ENCODE data around the gene PLCL2.

The PLCL2 gene

DNA sequence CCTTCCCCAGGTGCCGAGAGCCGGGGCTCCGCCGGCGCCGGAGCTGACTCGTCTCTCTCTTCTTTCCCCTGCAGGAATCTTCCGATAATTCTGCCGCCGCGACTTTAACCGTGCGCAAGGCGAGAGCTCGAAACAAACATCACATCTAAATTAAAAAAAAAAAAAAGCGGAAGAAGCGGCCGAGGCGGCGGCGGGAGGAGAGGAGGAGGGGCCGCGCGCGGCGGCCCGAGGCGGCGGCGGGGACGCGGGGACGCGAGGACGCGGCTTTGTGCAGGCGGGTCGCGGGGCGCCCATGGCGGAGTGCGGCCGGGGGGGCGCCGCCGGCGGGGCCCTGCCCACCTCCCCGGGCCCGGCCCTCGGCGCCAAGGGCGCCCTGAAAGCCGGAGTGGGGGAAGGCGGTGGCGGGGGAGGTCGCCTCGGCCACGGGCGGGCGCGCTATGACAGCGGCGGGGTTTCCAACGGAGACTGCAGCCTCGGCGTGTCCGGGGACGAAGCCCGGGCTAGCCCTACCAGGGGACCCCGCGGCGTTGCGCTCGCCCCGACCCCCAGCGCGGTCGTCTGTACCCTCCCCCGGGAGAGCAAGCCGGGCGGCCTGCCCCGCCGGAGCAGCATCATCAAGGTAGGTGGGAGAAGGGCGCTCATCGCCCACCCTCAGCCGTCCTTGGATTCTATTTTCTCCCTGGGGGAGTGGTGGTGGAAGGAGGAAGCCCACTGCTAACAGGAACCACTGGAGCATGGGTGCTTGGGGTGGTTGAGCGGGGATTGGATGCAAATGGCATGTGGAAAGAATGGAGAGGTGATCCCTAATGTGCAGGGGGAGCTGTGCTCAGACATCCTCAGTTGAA, at the start of gene PLCL2:
TSS of gene PLCL2 (plus strand) at position 208 of the 845 bp plus-strand sequence. CDS start at position 293, 85 bp downstream.
- peak in 1 of 3 donors; percentile 47 for DNase-seq (ENCODE audit: low read depth in 2 of 3, low spot score in 1 of 3)

DNA sequence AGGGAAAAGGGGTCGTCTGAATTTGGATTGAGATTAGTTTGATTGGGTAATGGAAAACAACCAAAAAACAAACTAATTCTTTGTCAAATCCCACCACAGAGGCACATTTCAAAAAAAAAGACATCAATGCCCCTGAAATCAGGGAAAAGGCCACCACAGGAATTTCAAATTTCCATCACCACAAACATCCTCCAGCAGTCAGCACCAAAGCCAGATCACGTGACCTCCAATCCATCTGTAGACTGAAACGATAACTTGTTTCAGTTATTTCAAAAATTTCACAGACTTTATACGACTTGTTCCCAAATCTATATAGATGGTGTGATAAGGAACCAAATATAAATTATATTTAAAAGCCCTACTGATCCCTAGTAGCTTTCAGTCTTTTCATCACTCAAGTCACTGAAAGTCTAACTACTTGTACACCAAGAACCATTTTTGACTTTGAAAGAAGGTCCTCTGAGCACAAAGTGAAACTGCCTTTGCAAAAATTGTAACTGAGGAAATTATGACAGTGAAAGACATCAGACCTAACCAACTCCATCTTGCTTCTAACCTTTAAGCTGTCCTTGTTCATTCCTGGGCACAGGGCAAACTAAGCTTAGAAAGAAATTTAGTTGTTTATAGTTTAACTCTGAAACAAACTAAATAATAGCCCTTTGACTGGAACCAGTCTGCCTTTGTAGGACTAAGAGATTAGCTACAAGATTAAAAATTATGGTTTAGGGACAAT, 48.1 kb upstream of the PLCL2 start:
- DNase-seq (ENCODE audit: low read depth in 2 of 3, low spot score in 1 of 3): no peak

DNA sequence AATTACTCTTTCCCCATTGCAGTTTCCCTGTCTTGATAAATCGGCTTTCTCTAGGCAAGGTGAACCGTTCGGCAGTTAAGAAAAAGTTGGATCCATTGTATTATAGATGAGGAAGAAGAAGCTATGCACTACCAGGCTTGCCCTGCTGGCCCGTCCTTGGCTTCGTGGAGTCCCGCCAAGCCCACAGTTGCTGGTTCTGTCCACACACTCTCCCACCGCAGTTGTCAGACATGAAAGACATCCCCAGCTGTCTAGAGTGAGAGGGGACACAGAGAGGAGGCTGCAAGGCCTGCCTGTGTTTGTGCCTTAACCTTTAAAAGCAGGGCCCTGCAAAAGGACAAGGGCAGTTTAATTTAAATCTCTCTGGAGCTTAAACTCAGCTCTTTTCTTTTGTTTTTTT, 47.2 kb upstream of the PLCL2 start:
- DNase-seq (ENCODE audit: low read depth in 2 of 3, low spot score in 1 of 3): no peak

DNA sequence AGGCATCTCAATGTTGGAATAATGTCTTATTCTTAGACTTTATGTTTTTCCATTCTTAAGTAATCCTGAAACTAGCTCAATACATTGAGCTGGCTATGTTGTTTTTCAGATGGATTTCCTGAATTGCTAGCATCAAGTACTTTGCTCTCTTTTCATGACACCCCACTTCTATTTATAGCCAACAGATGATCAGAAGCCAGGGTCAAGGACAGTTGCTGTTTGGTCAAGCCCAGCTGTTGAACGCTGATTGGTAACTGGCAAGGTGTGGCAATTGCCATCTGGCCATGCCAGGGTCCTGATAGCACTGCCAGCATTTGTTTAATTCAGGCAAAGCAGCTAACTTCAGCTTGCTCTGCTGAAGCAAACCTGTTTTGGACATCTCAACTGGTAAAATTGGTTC, 46.2 kb upstream of the PLCL2 start:
- DNase-seq (ENCODE audit: low read depth in 2 of 3, low spot score in 1 of 3): no peak

DNA sequence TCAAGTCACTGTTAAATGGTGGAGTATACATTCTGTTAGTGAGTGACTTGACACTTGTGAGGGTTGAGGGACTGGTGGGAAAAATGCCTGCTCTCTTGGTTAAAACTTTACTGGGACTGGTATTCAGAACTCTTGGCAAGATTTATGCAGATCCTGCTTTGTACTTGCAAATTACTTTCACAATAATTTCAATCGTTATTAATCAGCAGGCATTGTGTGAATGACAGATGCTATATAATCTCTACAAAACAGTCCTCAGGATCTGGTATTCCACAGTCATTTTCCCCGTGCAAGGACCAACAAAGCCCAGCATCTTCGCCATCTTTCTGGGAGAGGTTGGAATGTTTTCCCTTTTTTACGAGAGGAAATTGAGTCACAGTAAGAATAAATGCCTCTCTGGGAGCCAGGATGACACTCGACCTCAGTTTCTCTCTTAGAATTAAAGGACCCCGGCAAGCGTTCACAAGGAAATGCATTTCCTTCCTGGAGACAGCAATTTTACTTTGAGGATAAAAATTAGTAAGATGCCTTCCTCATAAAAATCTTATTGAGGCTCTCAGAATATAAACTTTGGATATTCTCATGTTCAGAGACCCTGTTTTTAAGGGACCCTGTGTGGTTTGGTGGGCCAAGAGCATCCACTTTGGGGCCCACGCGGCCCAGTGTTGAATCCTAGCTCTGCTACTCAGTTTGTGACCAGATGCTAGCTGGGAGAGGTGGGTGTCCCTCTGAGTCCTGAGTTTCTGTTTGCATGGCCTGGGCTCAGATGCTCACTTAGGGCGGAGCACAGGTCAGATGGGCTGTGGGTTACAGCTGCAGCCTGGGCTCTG, 45.3 kb upstream of the PLCL2 start:
- no peak for DNase-seq (ENCODE audit: low read depth in 2 of 3, low spot score in 1 of 3)

DNA sequence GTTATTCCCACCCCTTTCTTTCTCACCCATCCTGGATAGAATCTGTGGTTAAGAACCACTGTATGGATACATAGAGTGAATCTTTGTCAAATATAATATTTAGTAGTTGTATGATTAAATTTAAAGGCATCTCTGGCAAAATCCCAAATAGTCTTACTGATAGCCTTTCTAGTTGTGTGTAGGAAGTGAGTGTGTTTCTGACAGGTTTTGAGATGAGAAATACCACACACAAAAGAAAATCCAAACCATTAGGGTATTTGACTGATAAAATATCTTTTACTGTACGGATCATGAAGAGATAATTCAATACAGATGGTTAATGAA, 44.7 kb upstream of the PLCL2 start:
- DNase-seq (ENCODE audit: low read depth in 2 of 3, low spot score in 1 of 3): no peak

DNA sequence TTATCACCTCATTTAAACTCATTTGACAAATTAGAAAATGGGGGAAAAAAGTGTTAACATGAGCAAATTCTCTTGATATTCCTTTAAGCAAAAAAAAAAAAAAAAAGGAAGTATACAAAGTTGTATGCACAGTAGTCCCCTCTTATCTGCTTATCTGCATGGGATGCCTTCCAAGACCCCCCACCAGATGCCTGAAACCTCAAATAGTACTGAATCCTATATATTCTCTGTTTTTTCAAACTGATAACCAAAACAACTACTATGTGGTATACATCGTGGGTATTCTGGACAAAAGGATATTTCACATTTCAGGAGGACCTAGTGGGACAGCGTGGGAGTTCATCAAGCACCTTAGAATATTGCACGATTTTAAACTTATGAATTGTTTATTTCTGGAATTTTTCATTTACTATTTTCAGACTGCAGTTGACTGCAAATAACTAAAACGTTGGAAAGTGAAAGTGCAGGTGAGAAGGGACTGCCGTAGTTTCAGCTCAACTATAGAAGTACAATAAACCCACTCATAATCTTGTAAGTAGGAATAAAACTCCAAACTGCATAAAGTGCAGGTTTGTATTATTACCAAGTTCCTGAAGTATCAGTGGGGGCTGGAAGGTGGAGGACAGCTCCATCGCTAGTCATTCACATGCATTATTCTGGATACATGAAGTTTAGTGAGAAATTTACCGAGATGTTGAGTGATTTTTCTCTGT, 43.6 kb upstream of the PLCL2 start:
- no peak for DNase-seq (ENCODE audit: low read depth in 2 of 3, low spot score in 1 of 3)

DNA sequence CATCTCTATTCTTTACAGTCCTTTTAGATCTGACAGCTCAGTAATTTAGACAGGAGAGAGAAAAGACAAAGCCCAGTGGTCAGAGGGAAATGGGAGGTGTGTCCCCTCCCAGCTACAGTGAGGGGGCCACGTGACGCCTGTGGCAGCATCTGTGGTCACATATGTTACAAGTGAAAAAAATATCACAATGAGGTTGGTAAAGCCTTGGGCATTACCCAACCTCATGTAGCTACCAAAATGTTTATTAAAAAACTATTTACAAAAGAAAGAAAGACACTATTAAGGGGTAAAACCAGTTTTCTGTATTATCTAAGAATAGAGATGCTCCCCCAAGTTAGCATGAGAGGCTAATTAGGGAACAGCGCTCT, 42.9 kb upstream of the PLCL2 start:
- no peak for DNase-seq (ENCODE audit: low read depth in 2 of 3, low spot score in 1 of 3)

DNA sequence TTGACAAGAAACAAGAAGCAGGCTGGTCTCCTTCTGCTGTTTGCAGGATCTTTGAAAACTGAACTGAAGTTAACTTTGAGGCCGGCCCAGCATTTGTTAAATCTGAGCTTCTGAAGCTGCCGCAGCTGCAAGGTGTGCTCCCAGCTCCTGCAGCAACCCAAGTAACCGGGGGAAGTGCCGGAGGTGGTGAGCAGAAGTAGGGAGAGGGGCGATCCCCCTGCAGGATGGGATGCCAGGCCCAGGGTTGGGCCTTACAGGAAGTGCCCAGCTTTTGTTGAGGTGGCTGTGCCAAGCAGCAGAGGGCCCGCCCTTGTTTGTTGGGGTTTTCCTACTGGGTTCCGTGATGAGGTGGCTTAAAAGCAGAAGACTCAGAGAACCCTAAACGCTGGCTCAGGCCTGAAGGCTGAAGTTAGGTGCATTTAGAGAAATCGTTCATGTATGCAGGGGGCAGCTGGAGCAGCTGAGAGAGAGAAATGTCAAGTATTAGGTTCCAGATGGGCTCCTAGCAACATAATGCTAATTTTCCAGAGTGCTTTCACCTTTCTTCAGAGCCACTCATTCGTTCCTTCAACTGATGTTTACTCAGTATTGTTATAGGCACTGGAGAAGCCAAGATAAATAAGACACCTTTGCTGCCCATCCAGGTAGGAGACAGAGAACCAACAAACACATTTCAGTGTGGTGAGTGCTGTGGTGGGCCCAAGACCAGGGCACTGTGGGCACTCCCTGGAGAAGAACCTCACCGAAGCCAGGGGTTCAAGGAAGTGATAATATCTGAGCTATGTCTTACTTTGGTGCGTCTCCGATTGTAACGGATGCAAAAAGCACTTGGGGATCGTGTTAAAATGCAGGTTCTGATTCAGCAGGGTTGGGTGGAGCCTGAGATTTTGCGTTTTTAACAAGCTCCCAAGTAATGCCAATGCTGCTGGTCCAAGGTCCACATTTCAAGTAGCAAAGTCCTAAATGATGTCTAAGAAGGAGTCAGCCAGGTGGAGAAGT, 42.2 kb upstream of the PLCL2 start:
- DNase-seq (ENCODE audit: low read depth in 2 of 3, low spot score in 1 of 3): peak; percentile 44 to 60 (median 47)

DNA sequence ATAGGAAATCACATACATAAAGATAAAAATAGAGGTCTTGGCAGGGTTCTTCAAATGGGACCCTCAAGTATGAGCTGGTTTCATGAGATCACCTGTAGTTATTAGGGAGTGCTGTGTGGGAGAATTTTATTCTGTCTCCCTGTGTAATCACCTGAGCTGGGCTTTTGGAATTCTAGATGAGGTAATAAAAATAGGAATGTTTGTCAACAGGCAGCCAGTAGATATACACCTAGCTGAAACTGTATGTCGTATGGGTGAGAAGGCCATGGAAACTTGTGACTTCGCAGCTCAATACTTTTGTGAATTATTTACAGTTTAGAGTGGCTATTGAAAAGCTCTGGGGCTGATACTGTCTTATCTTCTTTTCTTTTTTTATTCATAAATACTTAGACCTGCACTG, 40.5 kb upstream of the PLCL2 start:
- DNase-seq (ENCODE audit: low read depth in 2 of 3, low spot score in 1 of 3): no peak

DNA sequence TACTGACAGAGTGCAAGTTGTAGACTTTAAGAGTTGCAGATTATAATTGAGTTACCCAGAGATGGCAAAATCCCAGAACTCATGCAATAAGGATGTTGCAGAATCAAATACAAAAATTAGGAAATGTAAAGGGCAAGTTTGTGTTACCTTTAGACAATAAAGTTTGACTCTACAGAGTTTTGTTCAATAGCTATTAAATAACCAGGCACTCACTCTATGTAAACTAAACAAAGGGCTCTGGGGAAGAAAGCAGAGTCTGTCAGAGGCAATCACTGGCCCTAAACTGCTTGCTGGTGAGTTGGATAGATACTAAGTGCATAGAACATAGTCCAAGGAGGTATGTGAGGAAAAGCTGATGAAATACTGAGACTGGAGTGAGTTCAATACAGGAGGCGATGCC, 40.0 kb upstream of the PLCL2 start:
- no peak for DNase-seq (ENCODE audit: low read depth in 2 of 3, low spot score in 1 of 3)

DNA sequence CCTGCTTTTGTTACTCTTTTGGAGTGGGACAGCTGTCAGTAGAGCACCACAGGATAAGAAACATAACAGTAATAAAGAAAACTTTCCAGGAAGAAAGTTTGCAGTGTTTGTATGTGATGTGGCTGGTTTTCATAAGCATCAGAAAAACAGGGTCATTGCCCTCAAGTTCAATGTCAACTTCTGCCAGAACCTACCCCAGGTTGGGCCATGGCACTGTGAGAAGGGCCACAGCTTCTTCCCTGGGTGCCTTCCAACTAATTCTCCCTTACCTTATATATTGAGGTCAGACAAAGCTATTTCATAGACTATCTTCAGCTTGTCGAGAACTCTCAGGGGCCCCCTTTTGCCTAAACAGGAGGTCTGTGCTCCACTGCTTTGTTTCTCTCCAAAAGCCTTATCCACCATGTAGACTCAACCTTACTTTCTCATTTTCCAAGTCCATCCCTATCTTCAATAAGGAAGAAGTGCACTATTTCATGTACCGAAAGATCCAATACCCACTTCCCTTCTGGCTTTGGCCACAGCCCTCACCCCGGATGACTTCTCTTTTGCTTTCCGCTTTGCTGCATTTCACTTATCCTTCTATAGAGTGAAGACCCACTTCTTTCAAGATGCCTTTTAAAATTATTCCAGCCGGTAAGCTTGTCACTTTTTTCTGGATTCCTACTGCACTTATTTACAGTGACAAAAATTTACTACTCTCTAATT, 38.2 kb upstream of the PLCL2 start:
- no peak for DNase-seq (ENCODE audit: low read depth in 2 of 3, low spot score in 1 of 3)

DNA sequence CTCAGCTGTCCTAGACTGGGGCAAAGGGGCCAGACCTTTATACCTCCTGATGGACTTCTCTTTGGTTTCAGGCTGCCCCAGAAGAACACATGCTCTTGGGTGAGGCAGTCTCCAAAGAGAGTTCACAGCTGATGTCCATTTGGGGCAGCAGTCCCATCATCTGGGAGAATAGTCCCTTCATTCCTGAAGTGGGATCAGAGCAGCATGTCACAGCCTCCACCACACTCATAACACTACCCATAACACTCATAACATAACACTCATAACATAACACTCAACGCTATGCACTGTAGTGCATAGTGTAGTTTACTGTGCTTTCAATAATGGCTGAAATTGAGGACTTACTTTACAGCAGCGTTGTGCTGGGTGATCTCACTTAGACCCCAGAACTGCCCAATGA, 36.7 kb upstream of the PLCL2 start:
- DNase-seq (ENCODE audit: low read depth in 2 of 3, low spot score in 1 of 3): no peak

DNA sequence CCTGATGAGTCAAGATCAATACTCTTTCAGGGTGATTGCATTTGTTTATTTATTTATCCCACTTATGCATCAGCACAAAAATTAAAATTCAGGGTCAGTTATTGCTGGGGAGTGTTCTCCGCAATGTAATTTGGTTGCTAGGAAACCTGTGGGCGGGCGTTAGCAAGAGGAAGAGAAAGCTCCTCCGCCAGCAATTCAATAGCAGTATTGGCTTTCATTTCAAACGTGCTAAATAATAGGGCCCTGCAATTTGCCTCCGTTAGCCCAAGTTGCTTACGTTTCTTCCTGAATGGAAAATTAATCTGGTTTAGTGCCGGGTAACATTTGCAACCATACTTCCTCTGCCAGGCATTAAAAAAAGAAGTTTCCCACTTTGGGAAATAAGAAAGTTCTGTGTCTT, 35.5 kb upstream of the PLCL2 start:
- peak; percentile 22 to 60 (median 60) for DNase-seq (ENCODE audit: low read depth in 2 of 3, low spot score in 1 of 3)

DNA sequence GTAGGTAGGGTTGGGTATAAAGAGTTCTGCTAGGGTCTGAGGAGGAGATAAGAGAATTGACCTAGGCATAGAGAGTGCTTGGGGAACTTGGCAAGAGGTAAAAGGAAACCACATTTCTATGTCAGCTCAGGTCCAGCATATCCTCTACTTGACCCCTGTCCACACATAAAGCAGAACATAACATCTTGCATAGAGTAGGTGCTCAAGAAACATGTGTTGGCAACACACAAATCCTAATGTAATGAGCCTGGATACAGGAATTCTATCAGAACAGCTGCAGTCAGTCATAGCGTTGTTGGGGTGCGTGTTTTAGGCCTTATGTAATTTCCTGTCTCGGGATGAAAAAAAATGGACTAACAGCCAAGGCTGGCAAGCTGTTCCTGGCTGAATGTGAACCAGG, 35.0 kb upstream of the PLCL2 start:
- DNase-seq (ENCODE audit: low read depth in 2 of 3, low spot score in 1 of 3): no peak

DNA sequence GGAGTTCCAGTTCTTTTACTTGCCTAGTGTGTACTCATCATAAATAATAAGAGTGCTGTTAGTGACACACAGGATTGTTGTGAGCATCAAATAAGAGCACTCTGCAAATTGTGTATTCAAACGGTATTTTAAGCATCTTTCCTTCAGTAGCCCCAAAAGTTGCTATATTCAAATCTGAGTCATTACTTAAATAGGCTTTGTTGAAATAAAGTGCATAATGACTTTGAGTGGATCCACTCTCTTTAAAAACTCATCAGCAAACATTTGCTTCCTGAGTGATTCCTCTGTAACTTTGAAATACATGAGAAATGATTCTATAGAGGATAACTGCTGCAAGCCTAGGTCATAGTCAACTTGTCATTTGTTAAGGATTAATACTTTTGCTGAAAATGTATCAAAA, 29.3 kb upstream of the PLCL2 start:
- no peak for DNase-seq (ENCODE audit: low read depth in 2 of 3, low spot score in 1 of 3)

DNA sequence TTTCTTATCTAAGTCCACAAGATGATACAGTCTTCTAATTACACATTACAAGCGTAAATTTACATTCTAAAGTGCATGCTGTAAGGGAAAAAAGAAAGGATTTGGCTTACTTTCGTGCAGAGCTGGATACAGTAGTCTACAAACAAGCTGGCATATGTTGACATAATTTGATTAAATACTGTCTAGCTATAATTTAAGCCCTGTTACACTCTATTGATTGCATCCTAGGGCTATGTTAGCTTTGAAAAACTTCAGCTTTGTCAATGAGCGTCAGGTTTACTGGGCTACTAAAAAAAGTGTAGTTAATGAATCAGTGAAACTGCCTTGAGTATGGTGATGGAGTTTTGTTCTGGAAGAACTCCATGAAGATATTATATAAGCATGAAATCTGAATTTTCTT, 24.5 kb upstream of the PLCL2 start:
- no peak for DNase-seq (ENCODE audit: low read depth in 2 of 3, low spot score in 1 of 3)

DNA sequence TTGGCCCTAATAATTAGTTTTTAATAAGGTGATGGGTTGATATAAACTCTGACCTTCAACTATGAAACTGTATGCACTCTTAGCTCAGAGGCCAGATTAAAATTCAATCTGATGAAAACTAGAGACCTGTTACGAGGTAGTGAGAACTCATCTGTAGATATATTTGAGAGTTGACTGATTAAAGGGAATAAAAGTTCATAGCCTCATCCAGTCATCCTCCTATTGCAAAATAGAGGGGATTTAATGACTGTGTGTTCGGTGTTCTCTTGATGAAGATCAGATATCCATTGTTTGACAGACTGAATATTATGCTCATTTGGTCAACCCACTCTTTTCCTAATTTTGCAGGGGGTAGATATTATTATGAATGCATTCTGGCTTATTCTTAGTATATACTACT, 23.3 kb upstream of the PLCL2 start:
- DNase-seq (ENCODE audit: low read depth in 2 of 3, low spot score in 1 of 3): no peak

DNA sequence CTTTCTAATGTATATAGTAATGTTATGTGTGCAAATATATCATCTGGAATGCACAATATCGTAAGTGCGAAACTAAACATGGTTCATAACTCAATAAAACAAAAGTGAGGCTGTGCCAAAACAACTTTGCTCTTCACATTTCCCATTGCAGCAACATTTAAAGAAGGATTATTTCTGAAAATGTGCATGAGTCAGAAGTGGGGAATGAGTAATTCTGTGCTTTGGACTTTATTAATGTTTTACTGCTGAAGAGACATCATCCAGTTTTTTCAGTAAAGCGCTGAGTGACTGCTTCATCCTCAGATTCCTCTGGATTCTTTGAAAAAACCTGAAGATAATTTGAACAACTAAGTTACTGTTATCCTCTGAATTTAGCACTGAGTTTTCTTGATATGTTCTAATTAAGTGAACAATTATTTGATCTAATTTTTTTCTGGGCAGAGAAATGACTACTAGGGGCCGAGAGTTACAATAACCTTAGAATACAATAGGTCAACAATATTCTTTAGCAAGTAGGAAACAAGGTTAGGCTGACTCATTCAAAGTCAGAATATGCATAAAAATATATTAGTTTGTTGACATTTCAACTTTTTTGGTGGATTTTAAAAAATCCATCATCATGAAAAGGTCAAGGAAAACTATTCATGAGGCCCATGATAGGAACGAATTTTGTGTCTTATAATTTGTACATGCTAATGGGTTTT, 20.0 kb upstream of the PLCL2 start:
- no peak for DNase-seq (ENCODE audit: low read depth in 2 of 3, low spot score in 1 of 3)
